ENCODE results near the gene HAUS2.
A peak's percentile ranks its signal among the peaks of the same experiment; 100 is the strongest.

The HAUS2 gene

DNA sequence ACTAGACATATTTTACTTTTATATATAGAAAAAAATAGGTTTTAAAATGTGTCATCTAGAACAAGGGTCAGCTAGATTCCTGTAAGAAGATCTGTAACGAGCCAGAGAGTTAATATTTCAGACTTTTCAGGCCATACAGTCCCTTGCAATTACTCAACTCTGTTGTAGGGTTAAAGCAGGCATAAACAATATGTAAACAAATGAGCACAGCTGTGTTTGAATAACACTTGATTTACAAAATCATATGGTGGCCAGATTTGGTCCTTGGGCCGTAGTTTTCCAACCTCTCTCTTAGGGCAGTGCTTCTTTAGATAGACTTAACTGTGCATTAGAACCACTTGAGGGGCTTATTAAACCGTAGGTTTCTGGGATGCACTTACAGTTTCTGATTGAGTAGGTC is 19.7 kb upstream of the HAUS2 start:
- H3K4me3 ChIP-seq, result no peak overlapping the region
- no peaks in the 10 kb centered on the region for H3K9me3 ChIP-seq
- no peak for DNase-seq
- TF ChIP-seq, protein P1, sequence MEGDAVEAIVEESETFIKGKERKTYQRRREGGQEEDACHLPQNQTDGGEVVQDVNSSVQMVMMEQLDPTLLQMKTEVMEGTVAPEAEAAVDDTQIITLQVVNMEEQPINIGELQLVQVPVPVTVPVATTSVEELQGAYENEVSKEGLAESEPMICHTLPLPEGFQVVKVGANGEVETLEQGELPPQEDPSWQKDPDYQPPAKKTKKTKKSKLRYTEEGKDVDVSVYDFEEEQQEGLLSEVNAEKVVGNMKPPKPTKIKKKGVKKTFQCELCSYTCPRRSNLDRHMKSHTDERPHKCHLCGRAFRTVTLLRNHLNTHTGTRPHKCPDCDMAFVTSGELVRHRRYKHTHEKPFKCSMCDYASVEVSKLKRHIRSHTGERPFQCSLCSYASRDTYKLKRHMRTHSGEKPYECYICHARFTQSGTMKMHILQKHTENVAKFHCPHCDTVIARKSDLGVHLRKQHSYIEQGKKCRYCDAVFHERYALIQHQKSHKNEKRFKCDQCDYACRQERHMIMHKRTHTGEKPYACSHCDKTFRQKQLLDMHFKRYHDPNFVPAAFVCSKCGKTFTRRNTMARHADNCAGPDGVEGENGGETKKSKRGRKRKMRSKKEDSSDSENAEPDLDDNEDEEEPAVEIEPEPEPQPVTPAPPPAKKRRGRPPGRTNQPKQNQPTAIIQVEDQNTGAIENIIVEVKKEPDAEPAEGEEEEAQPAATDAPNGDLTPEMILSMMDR (IDR thresholded peaks at IDR 0.05), result no peak
- peaks cover 33 to 77% (median 57%) of the 10 kb centered on the region in 3 donors for H3K36me3 ChIP-seq
- H3K27me3 ChIP-seq, result no peaks in the 10 kb centered on the region
- intact Hi-C loops (cut with DNase I; ENCODE audit: low total_unique reads), result no loop called here
- no peaks in the 10 kb centered on the region for H3K4me1 ChIP-seq
- no peak overlapping the region for H3K27ac ChIP-seq

DNA sequence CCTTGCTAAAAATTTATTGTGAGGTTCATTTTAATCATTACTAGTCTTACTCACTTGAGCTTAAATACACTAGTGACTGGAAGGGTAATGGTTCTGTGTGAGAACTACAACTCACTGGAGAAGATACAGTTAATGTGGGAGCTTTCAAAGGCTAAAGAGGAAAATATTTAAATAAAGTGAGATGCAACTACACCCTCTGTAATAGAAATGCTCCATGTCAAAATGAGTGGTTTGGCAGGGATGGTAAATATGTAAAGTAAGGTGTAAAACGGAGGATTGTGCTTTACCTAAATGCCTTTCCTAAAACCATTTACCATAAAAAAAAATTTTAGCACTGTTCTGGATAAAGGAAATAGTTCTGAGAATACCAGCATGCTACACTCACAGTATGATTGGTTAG is 15.4 kb upstream of the HAUS2 start:
- H3K9me3 ChIP-seq, result no peaks in the 10 kb centered on the region
- no peak overlapping the region for H3K4me3 ChIP-seq
- no peaks in the 10 kb centered on the region for H3K4me1 ChIP-seq
- no peak overlapping the region for H3K27ac ChIP-seq
- peaks cover 36 to 89% (median 36%) of the 10 kb centered on the region in 3 donors for H3K36me3 ChIP-seq
- DNase-seq, result no peak
- H3K27me3 ChIP-seq, result no peaks in the 10 kb centered on the region
- intact Hi-C loops (cut with DNase I; ENCODE audit: low total_unique reads), result no loop called here
- TF ChIP-seq, protein P1 (IDR thresholded peaks at IDR 0.05), result no peak

DNA sequence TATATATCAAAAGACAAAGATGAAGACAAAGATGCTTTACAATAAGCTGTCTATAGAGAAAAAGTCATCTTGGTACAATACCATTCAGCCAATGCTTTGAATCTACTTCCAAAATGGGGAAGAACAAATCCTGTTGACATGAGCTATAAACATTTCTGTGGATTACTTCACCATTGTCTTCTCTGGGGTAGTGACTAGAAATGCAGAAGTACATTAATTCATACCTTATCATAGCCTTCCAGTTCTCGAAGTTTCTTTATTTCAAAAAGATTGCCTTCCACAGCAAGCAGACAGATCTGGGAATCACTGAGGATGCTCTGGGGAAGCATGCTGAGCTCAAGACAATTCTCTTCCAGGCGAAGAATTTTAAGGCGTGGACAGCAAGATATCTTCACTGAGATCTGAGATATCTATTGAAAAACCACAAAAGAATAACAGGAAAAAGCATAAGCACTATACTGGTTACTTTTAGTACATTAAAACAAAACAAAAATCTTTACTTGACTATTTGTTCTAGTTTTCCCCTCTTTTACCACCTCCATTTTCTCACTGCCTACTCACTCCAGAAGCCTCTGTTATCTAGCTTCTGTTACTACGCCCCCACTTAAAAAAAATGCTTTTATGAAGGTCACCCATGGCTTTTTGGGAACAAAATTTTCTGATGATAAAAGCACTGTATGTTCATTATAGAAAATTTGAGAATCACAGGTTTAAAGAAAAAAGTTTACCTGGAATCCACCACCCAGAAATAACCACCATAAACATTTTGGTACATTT is 3.6 kb upstream of the HAUS2 start:
- peaks cover 0 to 23% (median 9%) of the 10 kb centered on the region in 4 donors for H3K4me1 ChIP-seq
- H3K4me3 ChIP-seq, result no peak overlapping the region
- H3K9me3 ChIP-seq, result no peaks in the 10 kb centered on the region
- no peaks in the 10 kb centered on the region for H3K27me3 ChIP-seq
- TF ChIP-seq, protein P1 (IDR thresholded peaks at IDR 0.05), result no peak
- peaks cover 14 to 45% (median 33%) of the 10 kb centered on the region in 3 donors for H3K36me3 ChIP-seq
- no peak overlapping the region for H3K27ac ChIP-seq
- intact Hi-C loops (cut with DNase I; ENCODE audit: low total_unique reads), result no loop called here
- no peak for DNase-seq

DNA sequence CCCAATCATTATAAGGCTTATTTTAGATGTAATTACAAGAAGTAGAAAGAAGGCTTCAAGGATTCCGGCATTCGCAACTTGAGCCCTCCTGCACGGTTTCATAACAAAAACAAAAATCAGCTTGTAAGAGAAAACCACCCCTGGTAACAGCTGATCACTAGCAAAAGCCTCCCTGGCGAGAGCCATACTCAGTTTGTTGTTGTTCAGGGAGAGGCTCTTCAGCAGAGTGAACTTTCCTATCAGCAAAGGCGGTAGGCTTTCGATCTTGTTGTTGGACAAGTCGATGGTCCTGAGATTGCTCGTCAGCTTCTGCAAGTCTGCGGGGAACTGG is 755 bp upstream of the HAUS2 start:
- Histone ChIP-seq H3K9me3 (no peaks in the 10 kb centered on the region), H3K27ac (peak overlapping the region; percentile 88 to 89), H3K4me3 (peak overlapping the region; percentile 91), H3K36me3 (peaks cover 4 to 23% (median 22%) of the 10 kb centered on the region in 3 donors), H3K27me3 (no peaks in the 10 kb centered on the region), H3K4me1 (peaks cover 0 to 24% (median 9%) of the 10 kb centered on the region in 4 donors)
- TF ChIP-seq, protein P1 (IDR thresholded peaks at IDR 0.05), result no peak
- intact Hi-C loops (cut with DNase I; ENCODE audit: low total_unique reads), result no loop called here
- no peak for DNase-seq

DNA sequence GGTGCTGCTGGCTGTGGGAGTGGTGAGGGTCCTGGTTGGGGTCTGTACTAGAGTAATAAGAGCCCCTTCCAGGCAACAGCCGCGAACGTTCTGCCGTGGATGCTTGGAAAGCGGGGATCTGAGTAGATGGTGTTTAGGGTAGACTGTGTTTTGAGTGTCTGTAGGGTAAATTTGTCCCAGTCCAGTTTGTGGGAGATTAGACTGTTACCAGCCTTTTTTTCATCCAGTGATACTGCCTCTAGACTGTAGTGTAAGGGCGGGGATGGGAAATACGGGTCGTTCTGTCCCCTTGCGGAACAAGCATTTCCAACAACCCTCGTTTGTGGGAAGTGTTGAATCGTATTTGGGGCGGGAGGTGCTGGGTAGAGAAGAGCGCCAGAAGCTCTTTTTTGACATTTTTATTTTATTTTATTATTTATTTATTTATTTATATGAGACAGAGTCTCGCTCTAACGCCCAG is 424 bp downstream of the HAUS2 start:
- peaks cover 0 to 24% (median 9%) of the 10 kb centered on the region in 4 donors for H3K4me1 ChIP-seq
- peaks cover 0 to 11% (median 10%) of the 10 kb centered on the region in 3 donors for H3K36me3 ChIP-seq
- DNase-seq, result no peak
- intact Hi-C loops (cut with DNase I; ENCODE audit: low total_unique reads), result no loop called here
- no peaks in the 10 kb centered on the region for H3K9me3 ChIP-seq
- H3K4me3 ChIP-seq, result peak overlapping the region; percentile 91
- peak overlapping the region; percentile 88 to 89 for H3K27ac ChIP-seq
- no peaks in the 10 kb centered on the region for H3K27me3 ChIP-seq
- TF ChIP-seq, protein P1 (IDR thresholded peaks at IDR 0.05), result no peak

Measured in tibial artery (tissue), 4 donors.